Endothelial cell of umbilical vein (primary cell): ENCODE results near the gene ARL9. TPM values are rescaled to one million over a fixed set of nuclear protein-coding genes. Genes with fewer than 3 reads are reported as not detected.

Source experiments
- BruUV-seq: library from RNA; stranded (reverse); fragments of 400-500 nt; replicated peaks from 2 replicates; lab custom pipeline; 2021; lab: Mats Ljungman, UMichigan
- CTCF ChIA-PET: fragments of 300-600, 350-600 bp; sonication (Branson Sonifier 250); formaldehyde crosslinking; loops from one replicate; lab custom pipeline; 2021; ENCODE audit warnings: antibody characterized with exemption, inconsistent platforms; lab: Charles Lee
- POLR2A ChIA-PET: fragments of 300-600, 350-600 bp; sonication (Branson Sonifier 250); formaldehyde crosslinking; loops from one replicate; lab custom pipeline; 2021; ENCODE audit warnings: antibody characterized with exemption, inconsistent platforms; lab: Charles Lee
- DNase-seq: peaks from one replicate; pipeline ENCODE4 v3.0.0-alpha.2; 2011; ENCODE audit warnings: low read depth, low spot score
- FAIRE-seq: peaks from 2 replicates; lab custom pipeline; 2011; peaks lifted over from hg19 to GRCh38; lab: Jason Lieb, UNC
- H2AFZ ChIP-seq: 2 replicates; pipeline ENCODE4 v1.6.0; 2012; ENCODE audit warnings: low read depth, low read length, control low read depth, inconsistent platforms
- H3K27ac ChIP-seq: 2 replicates; pipeline ENCODE4 v1.5.1; 2011; ENCODE audit warnings: low read depth, mild to moderate bottlenecking, control low read depth, low read length, moderate library complexity; ENCODE audit not compliant: insufficient read depth
- H3K27me3 ChIP-seq, 2 experiments: 2 replicates each; pipeline versions ENCODE4 v1.6.0 to v1.6.1; 2011; ENCODE audit warnings: low read length in 2 of 2, mixed read lengths in 1 of 2; ENCODE audit not compliant: control insufficient read depth in 2 of 2, insufficient read depth in 2 of 2
- H3K36me3 ChIP-seq, 2 experiments: 2 replicates in 1 of 2; 3 replicates in 1 of 2; pipeline ENCODE4 v1.5.1; 2011; ENCODE audit warnings: low read length in 2 of 2, mild to moderate bottlenecking in 1 of 2, moderate library complexity in 1 of 2; ENCODE audit not compliant: control insufficient read depth in 2 of 2, insufficient read depth in 2 of 2; ENCODE audit errors: extremely low read depth in 1 of 2
- H3K4me1 ChIP-seq: 3 replicates; pipeline ENCODE4 v1.5.1; 2011; ENCODE audit warnings: mild to moderate bottlenecking, low read length; ENCODE audit not compliant: control insufficient read depth, insufficient read depth; ENCODE audit errors: extremely low read depth
- H3K4me2 ChIP-seq: 2 replicates; pipeline ENCODE4 v1.6.1; 2011; ENCODE audit warnings: low read length, control low read depth, mixed read lengths; ENCODE audit not compliant: insufficient read depth
- H3K4me3 ChIP-seq, 3 experiments: fragments of 200-600 bp in 1 of 3; sonication (generic), shearing (Covaris generic) in 1 of 3; replicated peaks in 1 of 3; 2 replicates each; pipeline ENCODE4 v1.5.1; 2011 to 2016; ENCODE audit warnings: control low read depth in 3 of 3, low read length in 3 of 3, mild to moderate bottlenecking in 2 of 3, inconsistent platforms in 1 of 3, low read depth in 1 of 3, moderate library complexity in 1 of 3; ENCODE audit not compliant: insufficient read depth in 1 of 3
- H3K79me2 ChIP-seq: 2 replicates; pipeline ENCODE4 v1.6.0; 2012; ENCODE audit warnings: low read length, inconsistent platforms; ENCODE audit not compliant: control insufficient read depth, insufficient read depth
- H3K9ac ChIP-seq: replicated peaks from 2 replicates; pipeline ENCODE3; 2011; ENCODE audit warnings: low read length, control low read depth; ENCODE audit not compliant: insufficient read depth; ENCODE audit errors: extremely low read depth
- H3K9me1 ChIP-seq: replicated peaks from 3 replicates; pipeline ENCODE4 v1.6.0; 2011; ENCODE audit warnings: mild to moderate bottlenecking, low read length; ENCODE audit not compliant: control insufficient read depth, insufficient read depth; ENCODE audit errors: extremely low read depth
- H3K9me3 ChIP-seq: replicated peaks from 2 replicates; pipeline ENCODE4 v1.5.1; 2012; ENCODE audit warnings: low read length, inconsistent platforms; ENCODE audit not compliant: control insufficient read depth, insufficient read depth
- H4K20me1 ChIP-seq: replicated peaks from 2 replicates; pipeline ENCODE3; 2011; ENCODE audit warnings: mild to moderate bottlenecking, low read length; ENCODE audit not compliant: control insufficient read depth, insufficient read depth; ENCODE audit errors: extremely low read depth
- CTCF ChIP-seq, 2 donors: IDR thresholded peaks; 1 replicate in 1 of 2; 2 replicates in 1 of 2; pipeline ENCODE4 v1.5.1; 2011; ENCODE audit warnings: low read length in 2 of 2, mild to moderate bottlenecking in 2 of 2, moderate library complexity in 2 of 2, control low read depth in 1 of 2, inconsistent platforms in 1 of 2, low read depth in 1 of 2; ENCODE audit not compliant: insufficient read depth in 1 of 2; ENCODE audit errors: extremely low read depth in 1 of 2
- EZH2 ChIP-seq: IDR thresholded peaks from 2 replicates; pipeline ENCODE4 v1.6.1; 2012; ENCODE audit warnings: borderline replicate concordance, low read depth, mild to moderate bottlenecking, moderate library complexity, low read length, inconsistent platforms; ENCODE audit not compliant: severe bottlenecking
- FOS ChIP-seq: IDR thresholded peaks from 2 replicates; pipeline ENCODE4 v1.6.1; 2011; ENCODE audit warnings: mild to moderate bottlenecking, low read length, moderate library complexity, borderline replicate concordance; ENCODE audit not compliant: insufficient read depth
- GATA2 ChIP-seq: IDR thresholded peaks from 2 replicates; pipeline ENCODE4 v1.7.0; 2011; ENCODE audit warnings: low read depth, mild to moderate bottlenecking, moderate library complexity, mixed read lengths, low read length; ENCODE audit not compliant: insufficient read length, insufficient read depth
- JUN ChIP-seq: IDR thresholded peaks from 2 replicates; pipeline ENCODE4 v1.6.1; 2011; ENCODE audit warnings: borderline replicate concordance, low read depth; ENCODE audit not compliant: insufficient read length, insufficient read depth
- MAX ChIP-seq: IDR thresholded peaks from 2 replicates; pipeline ENCODE4 v1.6.1; 2011; ENCODE audit not compliant: insufficient read depth, insufficient read length
- MYC ChIP-seq: IDR thresholded peaks from one replicate; pipeline ENCODE4 v1.6.1; 2011; ENCODE audit warnings: mild to moderate bottlenecking, low read depth, low read length
- POLR2A ChIP-seq: IDR thresholded peaks from 2 replicates; pipeline ENCODE4 v1.6.1; 2012; ENCODE audit warnings: low read depth, mild to moderate bottlenecking, control low read depth, low read length
- POLR2AphosphoS5 ChIP-seq: IDR thresholded peaks from 2 replicates; pipeline ENCODE4 v1.6.1; 2012; ENCODE audit warnings: low read depth, mild to moderate bottlenecking, control low read depth, low read length, moderate library complexity; ENCODE audit not compliant: insufficient read depth
- dilution Hi-C: fragments of 300-500 bp; cut with MboI; formaldehyde crosslinking; loops from one replicate; pipeline ENCODE4 v1.15.0; 2019; ENCODE audit warnings: low sequenced_read_pairs; ENCODE audit not compliant: extremely low pct_ligation_motif_present
- intact Hi-C: fragments of 100-400 bp; cut with micrococcal nuclease; formaldehyde crosslinking; loops from one replicate; pipeline ENCODE4 v1.10.0; 2022
- polyA plus RNA-seq, 4 experiments: library from polyadenylated mRNA; depleted of rRNA in 3 of 4; stranded (reverse) in 3 of 4; unstranded in 1 of 4; fragments of >200 nt; gene quantifications; 2 replicates each; pipeline versions ENCODE4 v1.2.1 to v1.2.3, GENCODE V29; 2011 to 2012; ENCODE audit warnings: missing spikeins in 1 of 4
- total RNA-seq: library from RNA; stranded (reverse); gene quantifications from 2 replicates; pipeline ENCODE4 v1.2.3, GENCODE V29; 2021

ARL9 gene
- total and polyA plus RNA-seq, 2 donors (not counting 3 experiments of a cell fraction or from before 2014, with no cell fraction given) = 0.40 to 1.1 TPM

GRCh38 chr4:56530269-56531148, 24.9 kb downstream of the ARL9 start:
- TSS peak; percentile 48 for BruUV-seq
- DNase-seq = peak; percentile 72
- no peaks in the 10 kb centered on the region for H3K9me1 ChIP-seq
- FAIRE-seq = peak; percentile 85
- peaks cover 26 to 35% of the 10 kb centered on the region in 2 experiments for H3K27me3 ChIP-seq
- H3K9me3 ChIP-seq = no peaks in the 10 kb centered on the region
- dilution Hi-C loops (no loop called here), intact Hi-C loops (no loop called here)
- POLR2A ChIA-PET = interaction anchor here (0.7 to 1.2 kb wide), 2 partner anchors 22 to 95 kb away, joined by 3 to 6 read pairs; partner anchors contain the start of genes PAICS and PPAT
- TF ChIP-seq MYC (no peak), CTCF (IDR thresholded peaks at IDR 0.05; ENCODE audit: extremely low read depth in 1 of 2, insufficient read depth in 1 of 2, low read depth in 1 of 2, low read length in 2 of 2) (no peak), JUN (no peak), EZH2 (peak; percentile 44), MAX (no peak), GATA2 (no peak), FOS (no peak), POLR2A (peak; percentile 43), POLR2AphosphoS5 (no peak)
- H2AFZ ChIP-seq = peak overlapping the region; percentile 98
- no peak overlapping the region for H3K27ac ChIP-seq
- no peaks in the 10 kb centered on the region for H3K79me2 ChIP-seq
- H3K4me2 ChIP-seq = peak overlapping the region; percentile 84
- H3K4me1 ChIP-seq = peaks cover 7% of the 10 kb centered on the region
- peak overlapping the region; percentile 32 for H3K9ac ChIP-seq
- H4K20me1 ChIP-seq = no peaks in the 10 kb centered on the region
- H3K4me3 ChIP-seq = peak overlapping the region; percentile 27 to 65 (median 46)
- CTCF ChIA-PET = interaction anchor here (2.9 kb wide), 1 partner anchor 14 kb away, joined by 14 read pairs; no protein-coding TSS in a partner anchor
- no peaks in the 10 kb centered on the region for H3K36me3 ChIP-seq
